ENCODE data around the gene TRAP1. TPM values are rescaled to one million over a fixed set of nuclear protein-coding genes. Genes with fewer than 3 reads are reported as not detected.

Gene TRAP1
- total and polyA plus RNA-seq, 10 donors, result 33.7 to 97.1 (median 53.1) TPM

- DNase-seq, result no peak
- Histone ChIP-seq H3K36me3 (peaks cover 0 to 99% (median 73%) of the 10 kb centered on the region in 6 donors), H3K9me3 (no peaks in the 10 kb centered on the region), H3K27me3 (replicated peaks in 1 of 7) (no peaks in the 10 kb centered on the region), H3K27ac (no peak overlapping the region), H3K4me3 (no peak overlapping the region), H3K4me1 (peaks cover 0 to 7% (median 0%) of the 10 kb centered on the region in 6 donors)
- no peak for TF ChIP-seq CTCF (IDR thresholded peaks at IDR 0.05 in 8 of 11, conservative IDR thresholded peaks at IDR 0.05 in 3 of 11)
- TF ChIP-seq POLR2A (IDR thresholded peaks at IDR 0.05), result no peak
- TF ChIP-seq POLR2AphosphoS5 (IDR thresholded peaks at IDR 0.05), result no peak
- WGBS, 5 donors, result 93 to 98% (median 97%) methylated on average over 9 of the region's 9 CpGs
- intact Hi-C loops (cut with DNase I; ENCODE audit: low total_unique reads), result no loop called here
Observed at GRCh38 chr16:3756113-3756512, 38.8 kb upstream of the TRAP1 start.

DNA sequence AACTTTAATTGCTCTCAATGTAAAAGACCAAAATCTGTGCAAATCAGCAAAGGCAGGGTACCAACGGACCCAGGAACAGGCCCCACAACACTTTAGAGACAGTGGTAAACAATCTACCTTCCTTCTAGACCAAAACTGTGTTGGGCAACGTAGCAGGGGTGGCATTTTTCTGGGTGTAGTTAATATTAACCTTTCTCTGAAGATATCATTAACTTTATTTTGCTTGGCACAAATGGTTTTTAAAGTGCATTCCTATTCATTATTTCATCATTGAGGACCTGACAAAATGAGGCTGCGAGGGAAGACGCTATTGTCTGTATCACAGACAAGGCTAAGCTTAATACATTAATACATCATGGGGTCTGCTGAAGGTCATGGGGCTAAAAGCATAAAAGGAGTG is 37.9 kb upstream of the TRAP1 start:
- H3K27me3 ChIP-seq (replicated peaks in 1 of 7), result no peaks in the 10 kb centered on the region
- peaks cover 0 to 99% (median 68%) of the 10 kb centered on the region in 6 donors for H3K36me3 ChIP-seq
- H3K27ac ChIP-seq, result no peak overlapping the region
- 92 to 97% (median 95%) methylated on average over 4 of the region's 4 CpGs for WGBS, 5 donors
- intact Hi-C loops (cut with DNase I; ENCODE audit: low total_unique reads), result no loop called here
- DNase-seq, result no peak
- no peaks in the 10 kb centered on the region for H3K9me3 ChIP-seq
- no peak for TF ChIP-seq POLR2A (IDR thresholded peaks at IDR 0.05)
- no peak for TF ChIP-seq POLR2AphosphoS5 (IDR thresholded peaks at IDR 0.05)
- TF ChIP-seq CTCF (IDR thresholded peaks at IDR 0.05 in 8 of 11, conservative IDR thresholded peaks at IDR 0.05 in 3 of 11), result no peak
- peaks cover 0 to 13% (median 0%) of the 10 kb centered on the region in 6 donors for H3K4me1 ChIP-seq
- no peak overlapping the region for H3K4me3 ChIP-seq

GRCh38 chr16:3754772-3755171 is 37.4 kb upstream of the TRAP1 start:
- intact Hi-C loops (cut with DNase I; ENCODE audit: low total_unique reads), result no loop called here
- Histone ChIP-seq H3K36me3 (peaks cover 0 to 99% (median 65%) of the 10 kb centered on the region in 6 donors), H3K27ac (no peak overlapping the region), H3K4me3 (no peak overlapping the region), H3K4me1 (peaks cover 0 to 18% (median 0%) of the 10 kb centered on the region in 6 donors), H3K9me3 (no peaks in the 10 kb centered on the region), H3K27me3 (replicated peaks in 1 of 7) (no peaks in the 10 kb centered on the region)
- no peak for TF ChIP-seq POLR2A (IDR thresholded peaks at IDR 0.05)
- WGBS, 5 donors, result 92 to 98% (median 96%) methylated on average over 5 of the region's 5 CpGs
- DNase-seq, result no peak

GRCh38 chr16:3754081-3754703 is 36.9 kb upstream of the TRAP1 start:
- Histone ChIP-seq H3K27me3 (replicated peaks in 1 of 7) (no peaks in the 10 kb centered on the region), H3K36me3 (peaks cover 0 to 99% (median 62%) of the 10 kb centered on the region in 6 donors), H3K4me3 (no peak overlapping the region), H3K9me3 (no peaks in the 10 kb centered on the region), H3K27ac (no peak overlapping the region), H3K4me1 (peaks cover 0 to 21% (median 0%) of the 10 kb centered on the region in 6 donors)
- 81 to 91% (median 85%) methylated on average over 4 of the region's 4 CpGs for WGBS, 5 donors
- TF ChIP-seq POLR2A (IDR thresholded peaks at IDR 0.05) (no peak), POLR2AphosphoS5 (IDR thresholded peaks at IDR 0.05) (no peak), CTCF (IDR thresholded peaks at IDR 0.05 in 8 of 11, conservative IDR thresholded peaks at IDR 0.05 in 3 of 11) (no peak)
- no peak for DNase-seq
- intact Hi-C loops (cut with DNase I; ENCODE audit: low total_unique reads), result no loop called here
